ENCODE data around the gene ABCA4.

Gene ABCA4

DNA sequence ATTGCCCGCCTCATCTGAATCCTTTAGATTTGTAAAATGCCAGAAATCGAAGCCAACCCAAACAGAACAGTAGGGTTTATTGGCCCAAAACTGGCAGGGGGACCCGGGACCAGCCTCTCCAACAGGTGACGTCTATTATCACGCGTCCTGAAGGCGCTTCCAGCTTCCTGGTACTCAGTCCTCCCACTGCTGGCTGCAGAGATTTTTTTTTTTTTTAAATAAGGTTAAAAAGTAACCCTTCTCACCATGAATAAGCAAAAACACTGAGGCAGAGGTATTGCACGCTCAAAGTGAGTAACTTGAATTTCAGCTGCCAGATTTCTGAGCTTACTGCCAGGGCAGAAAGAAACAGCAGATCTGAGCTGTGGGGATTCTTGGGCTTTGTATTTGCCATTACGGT, 157.4 kb downstream of the ABCA4 start:
- TF ChIP-seq REST (IDR thresholded peaks at IDR 0.05; ENCODE audit: insufficient read depth in 1 of 2, low read depth in 2 of 2, low read length in 2 of 2) (no peak), SIN3A (IDR thresholded peaks at IDR 0.05; ENCODE audit: borderline replicate concordance, insufficient read depth, low read length) (no peak), FOXP2 (optimal IDR thresholded peaks at IDR 0.05; ENCODE audit: borderline replicate concordance, extremely low read depth, extremely low read length, insufficient read depth) (no peak), POLR2AphosphoS5 (IDR thresholded peaks at IDR 0.05; ENCODE audit: low read depth, low read length) (no peak), TAF1 (IDR thresholded peaks at IDR 0.05; ENCODE audit: borderline replicate concordance, insufficient read depth, low read length) (no peak)

DNA sequence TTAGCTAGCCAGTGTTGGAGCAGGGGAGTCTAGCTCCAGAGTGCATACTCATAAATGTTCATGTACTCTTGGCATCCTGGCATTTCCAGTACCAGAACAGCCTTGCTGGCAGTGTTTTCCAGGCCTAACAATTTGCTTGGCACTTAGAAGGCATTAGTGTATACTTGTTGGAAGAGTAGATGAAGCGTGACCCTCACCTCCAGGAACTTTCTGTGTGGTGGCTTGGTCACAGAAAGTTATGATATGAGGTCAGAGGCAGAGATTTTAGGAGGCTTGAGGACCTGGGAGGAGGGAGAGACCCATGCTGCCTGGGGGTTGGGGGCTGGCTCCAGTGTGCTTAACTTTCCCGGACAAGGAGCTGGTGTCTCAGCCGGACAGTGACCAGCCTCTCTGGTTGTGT, 159.0 kb downstream of the ABCA4 start:
- TF ChIP-seq FOXP2 (optimal IDR thresholded peaks at IDR 0.05; ENCODE audit: borderline replicate concordance, extremely low read depth, extremely low read length, insufficient read depth) (no peak), TAF1 (IDR thresholded peaks at IDR 0.05; ENCODE audit: borderline replicate concordance, insufficient read depth, low read length) (no peak), SIN3A (IDR thresholded peaks at IDR 0.05; ENCODE audit: borderline replicate concordance, insufficient read depth, low read length) (no peak), POLR2AphosphoS5 (IDR thresholded peaks at IDR 0.05; ENCODE audit: low read depth, low read length) (no peak), REST (IDR thresholded peaks at IDR 0.05; ENCODE audit: insufficient read depth in 1 of 2, low read depth in 2 of 2, low read length in 2 of 2) (no peak)

DNA sequence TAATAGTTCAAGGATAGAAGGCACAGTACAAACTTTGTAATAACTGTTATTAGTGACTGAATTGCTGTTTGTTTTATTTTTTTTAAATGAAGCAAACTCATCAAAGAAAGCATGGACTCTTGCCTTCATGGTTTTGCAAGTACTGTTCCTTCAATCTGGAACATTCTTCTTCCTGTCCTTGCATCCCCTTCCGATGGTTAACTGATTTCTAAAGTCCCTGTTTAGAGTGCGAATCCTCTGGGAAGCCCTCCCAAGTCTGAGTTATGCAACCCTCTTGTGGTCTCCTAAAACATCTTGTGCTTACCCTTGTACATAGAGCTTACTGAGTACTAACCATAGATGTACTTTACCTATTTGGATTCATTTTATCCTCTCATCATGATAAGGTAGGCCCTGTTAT, 159.5 kb downstream of the ABCA4 start:
- TF ChIP-seq REST (IDR thresholded peaks at IDR 0.05; ENCODE audit: insufficient read depth in 1 of 2, low read depth in 2 of 2, low read length in 2 of 2), result no peak
- no peak for TF ChIP-seq POLR2AphosphoS5 (IDR thresholded peaks at IDR 0.05; ENCODE audit: low read depth, low read length)
- no peak for TF ChIP-seq FOXP2 (optimal IDR thresholded peaks at IDR 0.05; ENCODE audit: borderline replicate concordance, extremely low read depth, extremely low read length, insufficient read depth)
- TF ChIP-seq TAF1 (IDR thresholded peaks at IDR 0.05; ENCODE audit: borderline replicate concordance, insufficient read depth, low read length), result no peak
- no peak for TF ChIP-seq SIN3A (IDR thresholded peaks at IDR 0.05; ENCODE audit: borderline replicate concordance, insufficient read depth, low read length)

GRCh38 chr1:93960641-93961147, 160.3 kb downstream of the ABCA4 start:
- TF ChIP-seq POLR2AphosphoS5 (IDR thresholded peaks at IDR 0.05; ENCODE audit: low read depth, low read length) (no peak), SIN3A (IDR thresholded peaks at IDR 0.05; ENCODE audit: borderline replicate concordance, insufficient read depth, low read length) (no peak)

DNA sequence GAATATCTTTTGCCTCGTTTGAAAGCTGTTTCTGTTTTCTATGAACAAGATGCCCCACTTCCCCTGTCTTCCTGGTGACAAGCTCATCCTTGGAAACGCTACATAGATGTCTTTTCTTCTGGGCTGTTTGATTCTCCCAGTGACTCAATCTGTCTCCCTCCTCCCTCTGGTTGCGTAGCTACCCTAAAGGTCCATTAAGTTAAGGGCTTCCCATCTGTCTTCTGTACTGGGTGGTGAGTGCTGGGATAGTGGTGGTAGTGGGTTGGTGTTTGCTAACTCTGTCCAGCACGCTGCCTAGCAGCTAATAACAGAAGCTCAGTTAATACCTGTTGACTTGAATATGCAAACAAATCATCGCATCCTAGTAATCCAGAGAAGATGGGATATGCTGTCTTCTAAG, 161.5 kb downstream of the ABCA4 start:
- TF ChIP-seq POLR2AphosphoS5 (IDR thresholded peaks at IDR 0.05; ENCODE audit: low read depth, low read length) (no peak), REST (IDR thresholded peaks at IDR 0.05; ENCODE audit: insufficient read depth in 1 of 2, low read depth in 2 of 2, low read length in 2 of 2) (no peak), FOXP2 (optimal IDR thresholded peaks at IDR 0.05; ENCODE audit: borderline replicate concordance, extremely low read depth, extremely low read length, insufficient read depth) (no peak), TAF1 (IDR thresholded peaks at IDR 0.05; ENCODE audit: borderline replicate concordance, insufficient read depth, low read length) (no peak), SIN3A (IDR thresholded peaks at IDR 0.05; ENCODE audit: borderline replicate concordance, insufficient read depth, low read length) (no peak)

Measured in PFSK-1 (cell line).